ENCODE results near the gene RPRD1B.

DNA sequence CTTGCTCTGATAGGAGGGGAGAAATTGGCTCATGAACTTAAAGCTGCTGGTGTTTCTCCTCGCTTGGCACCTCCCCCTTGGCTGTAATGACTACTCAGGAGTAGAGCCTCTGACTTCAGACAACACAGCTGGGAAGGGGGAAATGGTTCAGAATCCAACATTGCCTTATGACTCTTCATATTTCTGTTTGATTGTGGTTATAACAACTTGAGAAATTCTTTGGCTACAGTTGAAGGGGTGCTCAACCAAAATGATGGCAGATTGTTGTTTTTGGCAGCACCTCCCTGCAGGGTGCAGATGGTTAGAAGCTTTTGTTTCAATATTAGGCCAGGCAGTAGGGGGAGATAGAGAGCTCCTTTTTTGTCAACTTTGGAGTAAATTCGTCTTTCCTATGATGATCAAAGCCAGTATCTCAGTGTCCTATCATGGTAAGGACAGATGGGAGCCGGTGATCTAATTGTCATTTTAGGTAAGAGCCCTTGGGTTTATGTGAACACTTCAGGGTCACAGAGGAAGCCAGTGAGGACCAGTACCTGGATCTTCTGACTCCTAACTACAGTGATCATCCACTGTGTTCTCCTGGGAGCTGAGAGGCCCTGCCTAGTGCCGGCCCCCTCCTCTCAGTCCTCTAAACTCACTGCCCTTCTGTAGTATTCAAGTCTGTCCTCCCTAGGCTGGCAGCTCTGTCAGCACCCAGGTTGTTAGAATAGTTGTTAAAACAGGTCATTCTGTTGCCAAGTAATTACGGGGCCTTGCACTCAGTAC is 39.9 kb downstream of the RPRD1B start:
- no peak for TF ChIP-seq POLR2A (IDR thresholded peaks at IDR 0.05)
- TF ChIP-seq, protein P1, sequence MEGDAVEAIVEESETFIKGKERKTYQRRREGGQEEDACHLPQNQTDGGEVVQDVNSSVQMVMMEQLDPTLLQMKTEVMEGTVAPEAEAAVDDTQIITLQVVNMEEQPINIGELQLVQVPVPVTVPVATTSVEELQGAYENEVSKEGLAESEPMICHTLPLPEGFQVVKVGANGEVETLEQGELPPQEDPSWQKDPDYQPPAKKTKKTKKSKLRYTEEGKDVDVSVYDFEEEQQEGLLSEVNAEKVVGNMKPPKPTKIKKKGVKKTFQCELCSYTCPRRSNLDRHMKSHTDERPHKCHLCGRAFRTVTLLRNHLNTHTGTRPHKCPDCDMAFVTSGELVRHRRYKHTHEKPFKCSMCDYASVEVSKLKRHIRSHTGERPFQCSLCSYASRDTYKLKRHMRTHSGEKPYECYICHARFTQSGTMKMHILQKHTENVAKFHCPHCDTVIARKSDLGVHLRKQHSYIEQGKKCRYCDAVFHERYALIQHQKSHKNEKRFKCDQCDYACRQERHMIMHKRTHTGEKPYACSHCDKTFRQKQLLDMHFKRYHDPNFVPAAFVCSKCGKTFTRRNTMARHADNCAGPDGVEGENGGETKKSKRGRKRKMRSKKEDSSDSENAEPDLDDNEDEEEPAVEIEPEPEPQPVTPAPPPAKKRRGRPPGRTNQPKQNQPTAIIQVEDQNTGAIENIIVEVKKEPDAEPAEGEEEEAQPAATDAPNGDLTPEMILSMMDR (IDR thresholded peaks at IDR 0.05) = peak; percentile 55 to 70 (median 57)
